HepG2 (cell line): ENCODE data around the gene COA3. TPM values are rescaled to one million over a fixed set of nuclear protein-coding genes. Genes with fewer than 3 reads are reported as not detected.

Source experiments
- AHR ChIP-seq: IDR thresholded peaks from 2 replicates; pipeline ENCODE4 v1.6.1; 2018; ENCODE audit warnings: missing genetic modification reagents, missing compliant biosample characterization
- ARNT2 ChIP-seq: sonication (generic); formaldehyde crosslinking; IDR thresholded peaks from 2 replicates; pipeline ENCODE4 v1.8.0; 2022; ENCODE audit warnings: mild to moderate bottlenecking, low read depth, missing genetic modification reagents, moderate library complexity
- ATAD3A ChIP-seq: sonication (generic); formaldehyde crosslinking; IDR thresholded peaks from 2 replicates; pipeline ENCODE4 v1.4.0; 2020; ENCODE audit warnings: missing genetic modification reagents
- CHD2 ChIP-seq: IDR thresholded peaks from 2 replicates; pipeline ENCODE4 v1.6.1; 2011; ENCODE audit warnings: low read depth, low read length, improper control_type of control experiment
- FOXK1 ChIP-seq: sonication (generic); formaldehyde crosslinking; IDR thresholded peaks from 2 replicates; pipeline ENCODE4 v1.4.0; 2020; ENCODE audit warnings: low read depth, missing genetic modification reagents, borderline replicate concordance
- GFI1 ChIP-seq: sonication (generic); formaldehyde crosslinking; IDR thresholded peaks from 2 replicates; pipeline ENCODE4 v1.5.0; 2020; ENCODE audit warnings: missing genetic modification reagents, mild to moderate bottlenecking, borderline replicate concordance
- HDAC2 ChIP-seq: sonication (generic); formaldehyde crosslinking; IDR thresholded peaks from 2 replicates; pipeline ENCODE4 v1.4.0; 2020; ENCODE audit warnings: missing genetic modification reagents
- NBN ChIP-seq: fragments of 450-650 bp; conservative IDR thresholded peaks from 2 replicates; pipeline ENCODE4 v1.6.1; 2017
- TCF7L2 ChIP-seq: IDR thresholded peaks from 2 replicates; pipeline ENCODE4 v1.6.1; 2011; ENCODE audit warnings: mild to moderate bottlenecking, low read depth, low read length, moderate library complexity
- TFDP2 ChIP-seq: sonication (generic); formaldehyde crosslinking; IDR thresholded peaks from 2 replicates; pipeline ENCODE4 v1.4.0; 2020; ENCODE audit warnings: missing genetic modification reagents
- ZIK1 ChIP-seq: sonication (generic); formaldehyde crosslinking; IDR thresholded peaks from 2 replicates; pipeline ENCODE4 v1.5.0; 2020; ENCODE audit warnings: mild to moderate bottlenecking, low read depth, missing genetic modification reagents, borderline replicate concordance
- ZNF326 ChIP-seq: sonication (generic); formaldehyde crosslinking; IDR thresholded peaks from 2 replicates; pipeline ENCODE4 v1.4.0; 2020; ENCODE audit warnings: missing genetic modification reagents, borderline replicate concordance
- ZNF441 ChIP-seq: sonication (generic); formaldehyde crosslinking; IDR thresholded peaks from 2 replicates; pipeline ENCODE4 v1.7.0; 2021; ENCODE audit warnings: missing genetic modification reagents, borderline replicate concordance
- ZNF761 ChIP-seq: sonication (generic); formaldehyde crosslinking; conservative IDR thresholded peaks from 2 replicates; pipeline ENCODE4 v1.4.0; 2020; ENCODE audit warnings: mild to moderate bottlenecking, missing genetic modification reagents
- ZSCAN20 ChIP-seq: sonication (generic); formaldehyde crosslinking; IDR thresholded peaks from 2 replicates; pipeline ENCODE4 v1.4.0; 2020; ENCODE audit warnings: missing genetic modification reagents, mild to moderate bottlenecking, borderline replicate concordance
- ZSCAN5A ChIP-seq: sonication (generic); formaldehyde crosslinking; IDR thresholded peaks from 2 replicates; pipeline ENCODE4 v1.8.0; 2022; ENCODE audit warnings: mild to moderate bottlenecking, missing genetic modification reagents, borderline replicate concordance
- polyA plus RNA-seq, 8 experiments: library from polyadenylated mRNA; depleted of rRNA in 3 of 8; stranded (reverse) in 7 of 8; unstranded in 1 of 8; fragments of >200 nt; fragmentation: Illumina TruSeq in 4 of 8; extraction: Trizol in 4 of 8; gene quantifications; 2 replicates each; pipeline versions ENCODE4 v1.2.1 to v1.2.3, GENCODE V29; 2011 to 2016; ENCODE audit warnings: low read depth in 4 of 8, missing spikeins in 1 of 8, mixed read lengths in 1 of 8; ENCODE audit not compliant: insufficient read depth in 1 of 8
- total RNA-seq, 5 experiments: library from RNA; depleted of rRNA; stranded (reverse); fragments of >200 nt; fragmentation: Illumina TruSeq; extraction: Trizol; gene quantifications; 2 replicates each; pipeline ENCODE4 v1.2.3, GENCODE V29; 2016; ENCODE audit warnings: low read depth in 1 of 5
- TF ChIP-seq, protein P1 (sequence below): sonication (generic); formaldehyde crosslinking; conservative IDR thresholded peaks from 2 replicates; pipeline ENCODE4 v1.4.0; 2020; ENCODE audit warnings: mild to moderate bottlenecking, missing genetic modification reagents, moderate library complexity
- TF ChIP-seq, protein P2 (sequence below): sonication (generic); formaldehyde crosslinking; IDR thresholded peaks from 2 replicates; pipeline ENCODE4 v1.4.0; 2020; ENCODE audit warnings: mild to moderate bottlenecking, missing genetic modification reagents
- TF ChIP-seq, protein P3 (sequence below): sonication (generic); formaldehyde crosslinking; IDR thresholded peaks from 2 replicates; pipeline ENCODE4 v1.5.0; 2020; ENCODE audit warnings: mild to moderate bottlenecking, missing genetic modification reagents

COA3 gene
- total and polyA plus RNA-seq, 2 of the 13 experiments (the other 11 are each of a cell fraction or from before 2014, with no cell fraction given), result 133 to 202 TPM

DNA sequence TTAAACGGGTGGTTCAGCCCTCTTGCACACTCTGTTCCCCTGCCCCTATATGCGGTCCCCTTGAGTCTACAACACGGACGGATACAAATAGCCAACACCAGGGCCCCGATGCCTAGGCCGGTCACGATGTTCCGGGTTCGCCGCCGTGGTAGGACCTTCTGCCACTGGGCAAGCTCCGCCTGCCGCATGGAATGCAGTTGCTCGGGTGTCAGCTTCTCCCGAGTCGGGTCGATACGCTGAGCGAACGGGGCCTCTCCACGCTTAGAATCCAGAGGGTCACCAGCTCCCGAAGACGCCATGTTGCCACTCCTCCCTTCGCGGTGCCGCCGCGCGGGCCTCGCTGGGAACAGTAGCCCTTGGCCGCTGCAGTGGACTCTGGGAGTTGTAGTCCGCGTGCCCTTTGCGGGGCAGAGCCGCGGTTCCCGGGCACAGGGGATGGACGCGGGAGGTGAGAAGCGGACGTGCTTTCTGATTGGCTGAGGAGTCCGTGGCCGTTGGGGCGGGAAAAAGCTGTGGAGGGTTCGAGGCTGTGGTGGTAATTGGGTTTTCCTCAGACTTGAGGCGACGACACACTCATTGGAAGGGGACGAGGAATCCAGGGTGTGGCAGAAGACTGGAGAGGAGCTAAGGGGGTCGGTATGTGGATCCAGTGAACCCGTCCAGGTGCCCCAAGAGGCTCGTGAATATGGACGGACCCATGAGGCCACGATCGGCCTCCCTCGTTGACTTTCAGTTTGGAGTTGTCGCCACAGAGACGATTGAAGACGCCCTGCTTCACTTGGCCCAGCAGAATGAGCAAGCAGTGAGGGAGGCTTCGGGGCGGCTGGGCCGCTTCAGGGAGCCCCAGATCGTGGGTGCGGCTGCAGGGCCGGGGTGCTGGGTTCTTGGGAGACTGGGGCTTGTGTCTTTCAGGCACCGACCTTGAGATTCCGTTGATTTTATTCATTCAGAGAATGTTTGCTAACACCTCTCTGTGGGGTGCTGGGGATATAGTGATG, at the start of gene COA3, which contains the start of gene CNTD1 (continued):
- no peak for TF ChIP-seq NBN
- TF ChIP-seq, protein P1, sequence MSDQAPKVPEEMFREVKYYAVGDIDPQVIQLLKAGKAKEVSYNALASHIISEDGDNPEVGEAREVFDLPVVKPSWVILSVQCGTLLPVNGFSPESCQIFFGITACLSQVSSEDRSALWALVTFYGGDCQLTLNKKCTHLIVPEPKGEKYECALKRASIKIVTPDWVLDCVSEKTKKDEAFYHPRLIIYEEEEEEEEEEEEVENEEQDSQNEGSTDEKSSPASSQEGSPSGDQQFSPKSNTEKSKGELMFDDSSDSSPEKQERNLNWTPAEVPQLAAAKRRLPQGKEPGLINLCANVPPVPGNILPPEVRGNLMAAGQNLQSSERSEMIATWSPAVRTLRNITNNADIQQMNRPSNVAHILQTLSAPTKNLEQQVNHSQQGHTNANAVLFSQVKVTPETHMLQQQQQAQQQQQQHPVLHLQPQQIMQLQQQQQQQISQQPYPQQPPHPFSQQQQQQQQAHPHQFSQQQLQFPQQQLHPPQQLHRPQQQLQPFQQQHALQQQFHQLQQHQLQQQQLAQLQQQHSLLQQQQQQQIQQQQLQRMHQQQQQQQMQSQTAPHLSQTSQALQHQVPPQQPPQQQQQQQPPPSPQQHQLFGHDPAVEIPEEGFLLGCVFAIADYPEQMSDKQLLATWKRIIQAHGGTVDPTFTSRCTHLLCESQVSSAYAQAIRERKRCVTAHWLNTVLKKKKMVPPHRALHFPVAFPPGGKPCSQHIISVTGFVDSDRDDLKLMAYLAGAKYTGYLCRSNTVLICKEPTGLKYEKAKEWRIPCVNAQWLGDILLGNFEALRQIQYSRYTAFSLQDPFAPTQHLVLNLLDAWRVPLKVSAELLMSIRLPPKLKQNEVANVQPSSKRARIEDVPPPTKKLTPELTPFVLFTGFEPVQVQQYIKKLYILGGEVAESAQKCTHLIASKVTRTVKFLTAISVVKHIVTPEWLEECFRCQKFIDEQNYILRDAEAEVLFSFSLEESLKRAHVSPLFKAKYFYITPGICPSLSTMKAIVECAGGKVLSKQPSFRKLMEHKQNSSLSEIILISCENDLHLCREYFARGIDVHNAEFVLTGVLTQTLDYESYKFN (CRISPR knock-in tag), result peak; percentile 60
- 0 out of 2 replicates have a peak, but pooled peaks have one; percentile 14 for TF ChIP-seq ZNF326
- TF ChIP-seq, protein P2, sequence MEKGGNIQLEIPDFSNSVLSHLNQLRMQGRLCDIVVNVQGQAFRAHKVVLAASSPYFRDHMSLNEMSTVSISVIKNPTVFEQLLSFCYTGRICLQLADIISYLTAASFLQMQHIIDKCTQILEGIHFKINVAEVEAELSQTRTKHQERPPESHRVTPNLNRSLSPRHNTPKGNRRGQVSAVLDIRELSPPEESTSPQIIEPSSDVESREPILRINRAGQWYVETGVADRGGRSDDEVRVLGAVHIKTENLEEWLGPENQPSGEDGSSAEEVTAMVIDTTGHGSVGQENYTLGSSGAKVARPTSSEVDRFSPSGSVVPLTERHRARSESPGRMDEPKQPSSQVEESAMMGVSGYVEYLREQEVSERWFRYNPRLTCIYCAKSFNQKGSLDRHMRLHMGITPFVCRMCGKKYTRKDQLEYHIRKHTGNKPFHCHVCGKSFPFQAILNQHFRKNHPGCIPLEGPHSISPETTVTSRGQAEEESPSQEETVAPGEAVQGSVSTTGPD, result no peak
- peak; percentile 99 for TF ChIP-seq TFDP2 (CRISPR knock-in tag)
- TF ChIP-seq ZSCAN5A, result no peak; the same call in 1 of the 2 replicates
- no peak for TF ChIP-seq ZSCAN20 (CRISPR knock-in tag)
- TF ChIP-seq TCF7L2, result no peak
- TF ChIP-seq AHR (CRISPR knock-in tag), result peak; percentile 82; the same call in 1 of the 2 replicates
- no peak for TF ChIP-seq ATAD3A (CRISPR knock-in tag)
- TF ChIP-seq FOXK1, result peak; percentile 95
- TF ChIP-seq, protein P3, sequence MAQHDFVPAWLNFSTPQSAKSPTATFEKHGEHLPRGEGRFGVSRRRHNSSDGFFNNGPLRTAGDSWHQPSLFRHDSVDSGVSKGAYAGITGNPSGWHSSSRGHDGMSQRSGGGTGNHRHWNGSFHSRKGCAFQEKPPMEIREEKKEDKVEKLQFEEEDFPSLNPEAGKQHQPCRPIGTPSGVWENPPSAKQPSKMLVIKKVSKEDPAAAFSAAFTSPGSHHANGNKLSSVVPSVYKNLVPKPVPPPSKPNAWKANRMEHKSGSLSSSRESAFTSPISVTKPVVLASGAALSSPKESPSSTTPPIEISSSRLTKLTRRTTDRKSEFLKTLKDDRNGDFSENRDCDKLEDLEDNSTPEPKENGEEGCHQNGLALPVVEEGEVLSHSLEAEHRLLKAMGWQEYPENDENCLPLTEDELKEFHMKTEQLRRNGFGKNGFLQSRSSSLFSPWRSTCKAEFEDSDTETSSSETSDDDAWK (CRISPR knock-in tag), result no peak
- peak; percentile 60 for TF ChIP-seq CHD2
- peak; percentile 83 for TF ChIP-seq GFI1 (CRISPR knock-in tag)
- TF ChIP-seq ARNT2, result peak; percentile 89
- peak; percentile 90; the same call in 1 of the 2 replicates for TF ChIP-seq ZIK1 (CRISPR knock-in tag)
- peak; percentile 95 for TF ChIP-seq ZNF761
- peak; percentile 80; the same call in 1 of the 2 replicates for TF ChIP-seq HDAC2
- TF ChIP-seq ZNF441, result peak; percentile 92
